Measurements from ENCODE around the gene CUL5. TPM values are rescaled to one million over a fixed set of nuclear protein-coding genes. Genes with fewer than 3 reads are reported as not detected.
A peak's percentile ranks its signal among the peaks of the same experiment; 100 is the strongest.

CUL5 gene
- 27.1 and 28.4 TPM in 2 replicates for total RNA-seq (2014; rRNA removed; shearing (Covaris generic))

DNA sequence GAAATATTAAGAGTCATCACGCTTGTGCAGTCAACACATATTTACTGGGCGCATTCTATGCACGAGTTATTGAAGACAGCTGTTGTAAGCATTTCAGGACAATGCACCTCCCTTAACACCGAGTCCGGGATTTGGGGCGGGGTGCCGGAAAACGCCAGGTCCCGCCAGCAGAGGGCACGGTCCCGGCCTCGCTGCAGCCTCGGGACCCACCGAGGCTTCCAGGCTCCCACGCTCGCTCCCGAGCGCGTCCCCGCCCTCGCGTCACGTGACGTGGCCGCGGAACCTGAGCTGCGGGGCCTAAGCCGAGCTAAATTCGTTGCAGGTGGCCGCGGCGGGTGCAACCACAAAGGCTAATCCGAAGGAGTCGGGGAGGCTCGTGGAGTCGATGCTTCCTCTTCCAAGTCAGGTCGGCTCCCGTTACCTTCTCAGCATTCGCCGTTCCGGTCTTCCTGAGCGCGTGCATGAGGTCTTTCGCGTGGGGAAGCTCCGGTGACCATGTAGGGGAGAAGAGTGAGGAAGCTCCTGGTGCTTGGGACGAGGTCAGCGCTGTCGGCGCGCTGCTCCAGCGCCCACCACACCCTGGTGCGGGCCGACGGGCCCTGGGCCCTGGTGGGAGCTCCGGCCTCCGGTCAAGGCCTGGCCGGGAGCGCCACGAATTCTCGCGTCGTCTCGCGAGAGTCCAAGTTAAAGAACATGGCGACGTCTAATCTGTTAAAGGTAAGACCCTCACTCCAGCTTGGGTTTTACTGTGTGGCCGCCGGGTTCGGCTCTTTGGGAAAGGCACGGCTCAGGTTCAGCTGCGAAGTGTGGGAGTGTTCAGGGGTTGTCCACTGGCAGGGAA, at the start of gene CUL5:
Gene CUL5 (plus strand): TSS at position 243 of the 841 bp plus-strand sequence. CDS start 451 bp downstream, at position 694.
- peak; percentile 87 for DNase-seq (ENCODE audit: low read depth)

- DNase-seq (ENCODE audit: low read depth), result no peak
Observed at GRCh38 chr11:107961480-107961879, 47.2 kb upstream of the CUL5 start.

DNA sequence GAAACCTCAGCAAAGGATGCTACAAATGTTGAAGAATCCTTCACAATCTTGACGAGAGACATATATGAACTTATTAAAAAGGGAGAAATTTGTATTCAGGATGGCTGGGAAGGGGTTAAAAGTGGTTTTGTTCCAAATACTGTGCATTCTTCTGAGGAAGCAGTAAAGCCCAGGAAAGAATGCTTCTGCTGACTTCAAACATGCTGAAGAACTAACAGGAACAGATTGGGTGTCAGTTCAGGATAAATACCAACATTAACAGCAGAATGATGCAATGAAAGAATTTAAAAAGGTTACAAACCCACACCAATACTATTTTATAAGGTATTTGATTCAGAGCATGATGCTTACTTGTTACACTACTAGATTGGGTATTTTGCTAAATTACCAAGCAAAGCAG, 46.5 kb upstream of the CUL5 start:
- no peak for DNase-seq (ENCODE audit: low read depth)

- DNase-seq (ENCODE audit: low read depth), result no peak
Observed at GRCh38 chr11:107963091-107963490, 45.6 kb upstream of the CUL5 start.

DNA sequence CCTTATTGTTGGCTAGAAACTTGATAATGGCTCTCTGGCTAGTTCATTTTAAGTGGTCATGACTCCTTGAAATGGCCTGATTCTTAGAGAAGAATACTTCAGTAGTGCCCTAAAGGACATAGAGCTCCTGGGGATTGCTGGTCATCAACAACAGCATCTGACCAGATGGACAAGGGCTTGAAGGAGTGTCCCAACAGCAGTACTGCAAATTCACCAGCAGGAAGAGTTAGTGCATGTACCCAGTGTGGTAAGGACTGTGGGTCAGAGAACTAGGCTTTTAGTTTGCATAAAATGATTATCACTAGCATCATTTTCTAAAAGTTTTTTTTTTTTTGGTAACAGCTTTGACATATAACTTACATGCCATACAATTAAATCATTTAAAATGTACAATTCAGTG, 39.5 kb upstream of the CUL5 start:
- DNase-seq (ENCODE audit: low read depth), result no peak

GRCh38 chr11:107970049-107970448, 38.6 kb upstream of the CUL5 start:
- DNase-seq (ENCODE audit: low read depth), result no peak

DNA sequence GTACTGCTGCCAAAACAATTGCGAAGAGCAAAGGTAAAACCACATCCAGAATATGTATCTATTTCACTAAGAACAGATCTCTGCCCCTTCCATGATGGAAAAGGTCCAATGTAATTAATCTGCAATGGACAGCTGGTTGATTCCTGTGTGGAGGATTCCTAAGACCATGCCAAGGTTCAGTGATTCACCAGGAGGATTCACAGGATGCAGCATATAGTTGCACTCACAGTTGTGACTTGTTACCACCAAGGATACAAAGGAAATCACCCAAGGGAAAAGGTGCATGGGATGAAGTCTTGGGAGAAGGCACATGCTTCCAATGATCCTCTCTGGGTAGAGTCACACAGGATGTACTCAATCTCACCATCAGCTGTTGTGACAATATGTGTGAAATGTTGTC, 35.1 kb upstream of the CUL5 start:
- no peak for DNase-seq (ENCODE audit: low read depth)

GRCh38 chr11:107988397-107989158, 20.1 kb upstream of the CUL5 start:
- DNase-seq (ENCODE audit: low read depth), result no peak

DNA sequence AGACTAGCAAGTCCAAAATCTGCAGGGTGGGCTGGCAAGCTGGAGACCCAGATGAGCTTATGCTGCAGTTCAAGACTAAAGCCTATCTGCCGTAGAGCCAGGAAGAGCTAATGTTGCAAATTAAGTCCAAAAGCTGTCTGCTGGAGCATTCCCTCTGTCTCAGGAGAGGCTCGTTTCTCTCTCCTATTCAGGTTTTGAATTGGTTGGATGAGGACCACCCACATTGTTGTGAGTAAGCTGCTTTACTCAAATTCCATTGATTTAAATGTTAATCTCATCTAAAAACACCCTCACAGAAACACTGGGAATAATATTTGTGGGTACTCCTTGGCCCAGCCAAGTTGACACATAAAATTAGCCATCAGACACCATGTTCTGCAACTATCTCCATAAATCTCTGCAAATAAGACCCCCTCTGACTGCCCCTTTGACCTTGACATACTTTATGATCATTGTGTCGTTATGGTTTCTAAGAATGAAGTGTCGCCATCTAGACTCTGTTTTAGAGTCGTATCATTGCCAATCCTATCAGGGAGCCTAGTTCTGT, 16.8 kb upstream of the CUL5 start:
- no peak for DNase-seq (ENCODE audit: low read depth)

DNA sequence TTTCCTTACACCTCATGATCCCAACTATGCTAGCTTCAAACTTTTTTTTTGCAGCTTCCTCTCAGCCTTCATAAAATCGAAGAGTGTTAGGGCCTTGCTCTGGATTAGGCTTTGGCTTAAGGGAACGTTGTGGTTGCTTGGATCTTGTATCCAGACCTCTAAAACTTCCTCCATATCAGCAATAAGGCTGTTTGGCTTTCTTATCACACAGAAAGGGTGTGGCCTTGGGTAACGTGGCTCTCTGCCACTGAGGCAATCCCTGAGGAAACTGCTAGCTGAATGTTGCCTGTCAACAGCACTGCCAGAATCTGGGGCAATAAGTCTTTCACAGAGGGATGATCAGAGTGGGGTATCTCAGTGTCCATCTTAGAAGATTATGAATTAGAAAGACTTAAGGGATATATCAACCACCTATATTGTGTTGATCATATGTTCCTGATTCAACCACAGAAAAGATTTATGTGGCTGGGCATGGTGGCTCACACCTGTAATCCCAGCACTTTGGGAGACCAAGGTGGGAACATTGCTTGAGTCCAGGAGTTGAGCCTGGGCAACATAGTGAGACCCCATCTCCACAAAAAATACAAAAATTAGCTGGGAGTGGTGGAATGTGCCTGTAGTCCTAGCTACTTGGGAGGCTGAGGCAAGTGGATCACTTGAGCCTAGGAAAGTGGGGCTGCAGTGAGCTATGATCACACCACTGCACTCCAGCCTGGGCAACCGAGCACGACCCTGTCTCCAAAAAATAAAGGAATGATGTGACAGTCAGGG, 12.5 kb upstream of the CUL5 start:
- no peak for DNase-seq (ENCODE audit: low read depth)

GRCh38 chr11:107998761-107999160, 9.9 kb upstream of the CUL5 start:
- peak; percentile 20 for DNase-seq (ENCODE audit: low read depth)

GRCh38 chr11:107999759-108000455, 8.8 kb upstream of the CUL5 start:
- peak; percentile 67 for DNase-seq (ENCODE audit: low read depth)

GRCh38 chr11:108002476-108002875, 6.2 kb upstream of the CUL5 start:
- DNase-seq (ENCODE audit: low read depth), result no peak

DNA sequence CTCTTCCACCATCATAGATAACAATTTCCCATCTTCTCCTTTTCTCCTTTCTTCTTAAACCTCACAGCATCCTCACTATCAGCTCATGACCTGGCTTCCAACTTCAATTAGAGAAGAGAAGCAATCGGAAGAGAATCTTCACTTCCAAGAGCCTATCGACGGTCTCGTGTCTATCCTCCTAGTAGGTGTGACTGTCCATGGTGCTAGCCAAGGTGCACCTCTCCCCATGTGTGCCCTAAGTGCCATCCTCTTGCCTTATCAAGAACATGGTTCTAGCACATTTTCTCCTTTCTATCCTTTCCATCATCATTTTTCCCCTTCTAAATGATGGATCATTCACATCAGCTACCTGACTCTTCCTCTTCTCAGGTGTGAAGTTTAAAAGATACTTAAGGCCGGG, 5.1 kb upstream of the CUL5 start:
- DNase-seq (ENCODE audit: low read depth), result no peak

- no peak for DNase-seq (ENCODE audit: low read depth)
Observed at GRCh38 chr11:108007819-108008218, 879 bp upstream of the CUL5 start.

DNA sequence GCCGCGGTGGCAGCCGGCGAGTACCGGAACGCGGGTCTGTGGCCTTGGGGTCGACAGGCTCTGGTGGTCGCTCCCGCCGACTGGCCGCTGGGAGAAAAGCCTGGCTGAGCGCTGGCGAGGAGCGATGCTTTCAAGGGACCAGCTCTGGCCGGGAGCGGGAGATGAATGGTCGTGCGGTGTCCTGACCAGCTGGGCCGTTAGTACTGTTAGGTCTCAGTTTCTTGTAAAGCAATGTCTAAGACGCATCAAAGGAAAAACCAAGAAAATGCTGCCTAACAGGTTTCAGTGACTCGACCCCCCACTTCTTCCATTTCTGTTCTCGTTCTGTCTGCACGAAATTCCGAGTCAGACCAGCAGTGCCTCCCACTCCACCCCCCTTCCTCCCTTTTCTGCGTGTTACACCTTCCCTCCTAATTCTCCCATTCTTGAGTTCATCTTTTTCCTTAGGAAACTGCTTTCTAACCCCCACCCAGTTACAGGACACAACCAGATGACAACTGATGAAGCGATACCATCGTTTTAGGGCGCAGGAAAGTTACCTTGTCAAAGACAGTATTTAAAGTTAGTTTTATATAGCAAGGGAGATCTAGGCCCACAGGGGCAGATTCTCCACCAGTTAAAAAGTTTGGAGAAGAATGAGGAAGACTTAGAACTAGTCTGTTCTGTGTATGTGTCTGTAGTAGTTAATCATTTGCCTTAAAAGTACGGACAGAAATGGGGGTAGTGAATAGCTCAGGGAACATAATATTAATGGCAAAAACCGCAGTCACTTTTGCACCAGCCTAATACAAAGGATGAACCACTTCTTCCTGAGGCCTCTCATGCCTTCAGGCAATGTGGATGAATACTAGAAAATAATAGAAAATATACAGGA, 1.0 kb downstream of the CUL5 start:
- DNase-seq (ENCODE audit: low read depth), result peak; percentile 25

- DNase-seq (ENCODE audit: low read depth), result no peak
Observed at GRCh38 chr11:108012139-108012725, 3.5 kb downstream of the CUL5 start.

DNA sequence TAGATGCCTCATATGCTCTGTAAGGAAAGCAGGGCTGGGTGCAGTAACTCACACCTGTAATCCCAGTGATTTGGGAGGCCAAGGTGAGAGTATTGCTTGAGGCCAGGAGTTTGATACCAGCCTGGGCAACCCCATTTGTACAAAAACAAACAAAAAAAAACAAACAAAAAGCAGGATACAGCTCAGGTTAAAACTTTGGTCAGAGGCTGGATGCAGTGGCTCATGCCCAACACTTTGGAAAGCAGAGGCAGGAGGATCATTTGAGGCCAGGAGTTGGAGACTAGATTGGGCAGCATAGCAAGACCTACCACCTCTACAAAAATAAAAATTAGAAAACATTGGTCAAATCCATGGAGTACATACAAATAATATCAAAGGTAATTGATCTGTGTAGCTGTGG, 7.9 kb downstream of the CUL5 start:
- DNase-seq (ENCODE audit: low read depth), result no peak

DNA sequence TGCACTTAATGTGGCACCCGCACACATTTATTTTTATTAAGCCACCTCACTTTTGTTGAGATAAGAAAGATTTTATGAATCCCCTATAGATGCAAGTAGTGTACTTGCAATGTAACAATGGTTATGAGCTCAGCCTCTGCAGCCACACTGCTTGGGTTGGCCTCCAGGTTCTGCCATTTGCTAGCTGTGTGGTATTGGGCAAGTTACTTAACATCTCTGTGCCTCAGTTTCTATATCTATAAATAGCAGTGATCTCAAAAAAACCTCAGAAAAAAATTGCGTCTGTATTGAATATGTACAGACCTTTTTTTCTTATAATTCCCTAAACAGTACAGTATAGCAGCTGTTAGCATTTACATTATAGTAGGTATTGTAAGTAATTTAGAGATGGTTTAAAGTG, 10.0 kb downstream of the CUL5 start:
- DNase-seq (ENCODE audit: low read depth), result no peak
